ENCODE results near the gene RAMP1. TPM values are rescaled to one million over a fixed set of nuclear protein-coding genes. Genes with fewer than 3 reads are reported as not detected.

Gene RAMP1
- total RNA-seq, 1 donor from 2014 or later = 3.9 TPM

DNA sequence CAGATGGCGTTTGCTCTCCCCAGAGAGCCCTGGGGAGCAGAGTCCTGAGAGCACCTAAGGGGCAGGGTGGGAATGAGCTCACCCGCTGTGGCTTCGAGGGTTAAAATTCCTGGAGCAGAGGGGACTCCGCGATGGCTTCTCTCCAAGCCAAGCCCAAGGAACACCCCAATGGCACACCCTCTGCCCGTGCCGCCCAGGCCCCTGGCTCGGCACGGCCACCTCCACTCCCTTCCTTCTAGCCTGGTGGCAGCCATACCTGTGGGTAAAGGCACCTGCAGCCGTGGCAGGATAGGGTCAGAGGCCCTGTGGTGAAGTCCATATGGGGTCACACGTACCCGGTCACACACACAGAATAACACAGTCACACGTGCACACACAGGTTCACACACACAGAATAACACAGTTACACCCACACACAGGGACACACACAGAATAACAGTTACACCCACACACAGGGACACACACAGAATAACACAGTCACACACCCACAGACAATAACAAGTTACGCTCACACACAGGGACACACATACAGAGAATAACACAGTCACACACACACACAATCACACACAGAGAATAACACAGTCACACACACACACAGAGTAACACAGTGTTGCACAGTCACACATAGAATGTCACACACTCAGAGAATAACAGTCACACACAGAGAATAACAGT is 50.5 kb downstream of the RAMP1 start:
- ChIA-PET POLR2A (no interaction called here), CTCF (no interaction called here)
- Mint-ChIP-seq H3K4me3 (no peak overlapping the region), H3K9me3 (peaks cover 6% of the 10 kb centered on the region), H3K36me3 (ENCODE audit: low read depth) (peaks cover 4% of the 10 kb centered on the region), H3K4me1 (peaks cover 21% of the 10 kb centered on the region), H3K27me3 (no peaks in the 10 kb centered on the region), H3K27ac (no peak overlapping the region)
- intact Hi-C loops (cut with micrococcal nuclease) = loop anchor here (10.0 kb wide), 1 partner anchor 235 kb away; no protein-coding TSS in a partner anchor
- ATAC-seq (ENCODE audit: low read depth) (no peak), DNase-seq (no peak)
- TF ChIP-seq, protein P1, sequence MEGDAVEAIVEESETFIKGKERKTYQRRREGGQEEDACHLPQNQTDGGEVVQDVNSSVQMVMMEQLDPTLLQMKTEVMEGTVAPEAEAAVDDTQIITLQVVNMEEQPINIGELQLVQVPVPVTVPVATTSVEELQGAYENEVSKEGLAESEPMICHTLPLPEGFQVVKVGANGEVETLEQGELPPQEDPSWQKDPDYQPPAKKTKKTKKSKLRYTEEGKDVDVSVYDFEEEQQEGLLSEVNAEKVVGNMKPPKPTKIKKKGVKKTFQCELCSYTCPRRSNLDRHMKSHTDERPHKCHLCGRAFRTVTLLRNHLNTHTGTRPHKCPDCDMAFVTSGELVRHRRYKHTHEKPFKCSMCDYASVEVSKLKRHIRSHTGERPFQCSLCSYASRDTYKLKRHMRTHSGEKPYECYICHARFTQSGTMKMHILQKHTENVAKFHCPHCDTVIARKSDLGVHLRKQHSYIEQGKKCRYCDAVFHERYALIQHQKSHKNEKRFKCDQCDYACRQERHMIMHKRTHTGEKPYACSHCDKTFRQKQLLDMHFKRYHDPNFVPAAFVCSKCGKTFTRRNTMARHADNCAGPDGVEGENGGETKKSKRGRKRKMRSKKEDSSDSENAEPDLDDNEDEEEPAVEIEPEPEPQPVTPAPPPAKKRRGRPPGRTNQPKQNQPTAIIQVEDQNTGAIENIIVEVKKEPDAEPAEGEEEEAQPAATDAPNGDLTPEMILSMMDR (IDR thresholded peaks at IDR 0.05) = no peak

DNA sequence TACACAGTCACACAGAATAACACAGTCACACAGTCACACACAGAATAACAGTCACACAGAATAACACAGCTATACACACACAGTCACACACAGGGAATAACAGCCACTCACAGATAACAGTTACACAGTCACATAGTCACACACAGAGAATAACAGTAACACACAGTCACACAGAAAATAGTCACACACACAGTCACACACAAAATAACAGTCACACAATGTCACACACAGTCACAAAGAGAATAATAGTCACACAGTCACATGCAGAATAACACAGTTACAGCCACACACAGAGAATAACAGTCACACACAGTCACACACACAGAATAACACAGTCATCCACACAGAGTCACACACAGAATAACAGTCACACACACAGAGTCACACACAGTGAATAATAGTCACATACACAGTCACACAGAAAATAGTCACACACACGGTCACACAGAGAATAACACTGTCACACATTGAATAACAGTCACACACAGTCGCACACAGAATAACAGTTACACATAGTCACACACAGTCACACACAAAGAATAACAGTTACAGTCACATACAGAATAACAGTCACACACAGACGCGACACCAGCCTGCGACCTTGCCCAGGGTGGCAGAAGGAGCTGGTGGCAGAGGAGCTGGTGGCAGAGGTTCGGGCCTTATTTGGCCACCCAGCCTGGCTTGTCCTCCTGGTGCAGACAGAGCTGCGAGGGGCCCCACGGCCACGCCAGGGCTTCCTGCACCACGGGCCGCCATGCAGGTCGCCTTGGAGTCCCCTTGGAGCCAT is 51.3 kb downstream of the RAMP1 start:
- Mint-ChIP-seq H3K36me3 (ENCODE audit: low read depth) (peaks cover 4% of the 10 kb centered on the region), H3K27me3 (no peaks in the 10 kb centered on the region), H3K27ac (no peak overlapping the region), H3K4me1 (peaks cover 13% of the 10 kb centered on the region), H3K4me3 (no peak overlapping the region), H3K9me3 (peaks cover 6% of the 10 kb centered on the region)
- ChIA-PET POLR2A (no interaction called here), CTCF (no interaction called here)
- DNase-seq (no peak), ATAC-seq (ENCODE audit: low read depth) (no peak)
- intact Hi-C loops (cut with micrococcal nuclease) = no loop called here
- TF ChIP-seq, protein P1 (IDR thresholded peaks at IDR 0.05) = no peak

DNA sequence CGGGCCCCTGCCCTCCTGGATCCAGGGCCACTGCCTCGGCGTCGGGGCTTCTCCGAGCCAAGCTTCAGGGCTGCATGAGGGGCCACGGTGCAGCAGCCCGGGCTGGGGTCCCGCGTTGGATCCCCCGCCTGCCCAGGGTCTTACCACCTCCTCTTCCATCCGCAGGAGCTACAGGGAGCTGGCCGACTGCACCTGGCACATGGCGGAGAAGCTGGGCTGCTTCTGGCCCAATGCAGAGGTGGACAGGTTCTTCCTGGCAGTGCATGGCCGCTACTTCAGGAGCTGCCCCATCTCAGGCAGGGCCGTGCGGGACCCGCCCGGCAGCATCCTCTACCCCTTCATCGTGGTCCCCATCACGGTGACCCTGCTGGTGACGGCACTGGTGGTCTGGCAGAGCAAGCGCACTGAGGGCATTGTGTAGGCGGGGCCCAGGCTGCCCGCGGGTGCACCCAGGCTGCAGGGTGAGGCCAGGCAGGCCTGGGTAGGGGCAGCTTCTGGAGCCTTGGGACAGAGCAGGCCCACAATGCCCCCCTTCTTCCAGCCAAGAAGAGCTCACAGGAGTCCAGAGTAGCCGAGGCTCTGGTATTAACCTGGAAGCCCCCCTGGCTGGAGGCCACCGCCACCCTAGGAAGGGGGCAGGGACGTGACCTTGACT is 52.1 kb downstream of the RAMP1 start:
- no peak overlapping the region for H3K4me3 Mint-ChIP-seq
- TF ChIP-seq, protein P1 (IDR thresholded peaks at IDR 0.05) = no peak
- CTCF ChIA-PET = interaction anchor here (0.9 kb wide), 1 partner anchor 12 kb away, joined by 3 read pairs; no protein-coding TSS in a partner anchor

DNA sequence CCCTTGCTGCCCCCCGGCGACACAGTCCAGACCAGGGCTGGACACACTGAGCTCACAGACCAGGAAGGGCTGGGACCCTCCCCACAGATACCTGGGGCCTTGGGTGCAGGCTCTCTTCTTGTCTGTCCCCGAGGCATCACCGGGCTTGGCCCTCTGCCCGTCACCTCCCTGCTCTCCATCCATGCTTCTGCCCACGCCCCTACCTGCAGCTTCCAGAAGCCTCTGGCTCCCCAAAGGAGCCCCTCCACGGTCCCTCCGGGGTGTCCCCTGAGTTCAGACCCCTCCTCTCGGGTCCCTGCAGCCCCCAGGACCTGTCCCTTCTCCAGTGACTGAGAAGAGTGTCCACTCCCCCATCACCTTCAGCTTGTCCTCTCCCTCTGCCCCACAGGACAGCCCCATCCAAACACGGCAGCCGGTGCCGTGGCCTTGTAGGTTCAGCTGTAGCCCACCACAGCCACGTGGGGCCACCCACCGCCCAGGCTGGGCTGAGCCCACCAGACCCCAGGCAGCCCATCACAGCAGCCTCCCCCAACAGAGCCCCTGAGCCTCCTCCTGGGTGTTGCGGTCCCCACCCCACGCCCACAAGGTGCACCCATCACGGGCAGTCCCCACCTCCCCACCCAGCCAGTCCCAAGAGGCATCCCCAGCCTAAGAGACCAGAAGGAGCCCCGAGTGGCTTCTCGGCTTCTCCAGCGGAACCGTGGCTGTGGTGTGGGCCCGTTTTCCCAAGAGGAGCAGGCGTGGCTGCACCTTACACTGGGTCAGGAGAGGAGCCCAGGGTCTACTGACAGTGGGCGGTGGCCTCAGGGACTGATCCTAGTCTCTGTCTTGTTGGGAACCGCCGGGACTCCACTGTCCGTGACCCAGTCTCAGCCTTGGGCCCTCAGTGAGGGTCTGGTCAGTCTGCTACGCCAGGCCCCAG is 53.1 kb downstream of the RAMP1 start:
- DNase-seq = no peak
- POLR2A ChIA-PET = no interaction called here
- H3K9me3 Mint-ChIP-seq = peaks cover under 1% of the 10 kb centered on the region
- H3K27ac Mint-ChIP-seq = no peak overlapping the region
- TF ChIP-seq, protein P1 (IDR thresholded peaks at IDR 0.05) = no peak
- H3K27me3 Mint-ChIP-seq = no peaks in the 10 kb centered on the region
- no peaks in the 10 kb centered on the region for H3K36me3 Mint-ChIP-seq (ENCODE audit: low read depth)
- no peak overlapping the region for H3K4me3 Mint-ChIP-seq
- intact Hi-C loops (cut with micrococcal nuclease) = no loop called here
- H3K4me1 Mint-ChIP-seq = no peaks in the 10 kb centered on the region
- no peak for ATAC-seq (ENCODE audit: low read depth)
- CTCF ChIA-PET = interaction anchor here (0.9 to 1.2 kb wide), 2 partner anchors 10 to 11 kb away, joined by 3 read pairs; no protein-coding TSS in a partner anchor

More for the DNA sequence above, 52.1 kb downstream of the RAMP1 start:
- peaks cover 6% of the 10 kb centered on the region for H3K9me3 Mint-ChIP-seq
- POLR2A ChIA-PET = no interaction called here
- no peak overlapping the region for H3K27ac Mint-ChIP-seq
- intact Hi-C loops (cut with micrococcal nuclease) = no loop called here
- H3K4me1 Mint-ChIP-seq = peaks cover 6% of the 10 kb centered on the region
- no peak for ATAC-seq (ENCODE audit: low read depth)
- peaks cover 4% of the 10 kb centered on the region for H3K36me3 Mint-ChIP-seq (ENCODE audit: low read depth)
- no peaks in the 10 kb centered on the region for H3K27me3 Mint-ChIP-seq
- no peak for DNase-seq

Measured in activated B cell treated with CpG ODN at 0.5 μM for 24 hours (primary cell).